Ascending aorta (tissue), 2 donors: ENCODE results near the gene HDHD3. TPM values are rescaled to one million over a fixed set of nuclear protein-coding genes. Genes with fewer than 3 reads are reported as not detected.

ENCODE experiments used
- DNase-seq, 2 donors: peaks; one replicate each; pipeline ENCODE4 v3.0.0-alpha.2; 2019; ENCODE audit warnings: low spot score in 2 of 2
- H3K27ac ChIP-seq, 2 donors: fragments of 200-600 bp; sonication (generic); one replicate each; pipeline ENCODE4 v1.5.1; 2016 to 2017; ENCODE audit warnings: mild to moderate bottlenecking in 1 of 2
- H3K27me3 ChIP-seq: fragments of 200-600 bp; sonication (generic); one replicate; pipeline ENCODE4 v1.5.1; 2017
- H3K36me3 ChIP-seq, 2 donors: fragments of 200-600 bp; sonication (generic); one replicate each; pipeline ENCODE4 v1.5.1; 2016
- H3K4me1 ChIP-seq, 2 donors: fragments of 200-600 bp; sonication (generic); one replicate each; pipeline ENCODE4 v1.5.1; 2016 to 2017; ENCODE audit warnings: mild to moderate bottlenecking in 1 of 2
- H3K4me3 ChIP-seq, 2 donors: fragments of 200-600 bp; sonication (generic); one replicate each; pipeline ENCODE4 v1.5.1; 2016 to 2017; ENCODE audit warnings: mild to moderate bottlenecking in 1 of 2
- H3K9me3 ChIP-seq, 2 donors: fragments of 200-600 bp; sonication (generic); one replicate each; pipeline ENCODE4 v1.5.1; 2016
- CTCF ChIP-seq, 3 experiments: fragments of 200-600 bp in 2 of 3; fragments of 450-650 bp in 1 of 3; sonication (generic) in 2 of 3; IDR thresholded peaks; one replicate each; pipeline ENCODE4 v1.5.1; 2016 to 2019; ENCODE audit warnings: antibody characterized with exemption in 3 of 3, mild to moderate bottlenecking in 1 of 3, moderate library complexity in 1 of 3
- intact Hi-C: fragments of 100-400 bp; cut with DNase I; formaldehyde crosslinking; loops from one replicate; pipeline ENCODE4 v1.15.1; 2023
- total RNA-seq: library from RNA; depleted of rRNA; stranded (reverse); fragments of >200 nt; gene quantifications from one replicate; pipeline ENCODE4 v1.1.0, GENCODE V29; 2016

Gene HDHD3
- total RNA-seq, 1 donor from 2014 or later: 16.5 TPM

GRCh38 chr9:113401027-113401792 lies 24.4 kb upstream of the HDHD3 start, which contains the start of gene ALAD:
Gene ALAD, minus strand, starts transcription at chr9:113401284. Its CDS starts 7,725 bp downstream, at chr9:113393559.
- intact Hi-C loops: loop anchor here (1.0 to 5.0 kb wide), 6 partner anchors 9 to 257 kb away; partner anchors contain the start of genes C9orf43, CDC26, FKBP15 and HDHD3
- Histone ChIP-seq H3K36me3 (no peaks in the 10 kb centered on the region), H3K27ac (peak within 1 kb of the TSS; percentile 45 to 46)

GRCh38 chr9:113399646-113400200 lies 22.9 kb upstream of the HDHD3 start:
- no peaks in the 10 kb centered on the region for H3K36me3 ChIP-seq
- H3K27ac ChIP-seq: no peak overlapping the region
- no peak for TF ChIP-seq CTCF (IDR thresholded peaks at IDR 0.05)
- no peaks in the 10 kb centered on the region for H3K9me3 ChIP-seq
- DNase-seq: no peak
- peak overlapping the region; percentile 55 to 94 for H3K4me3 ChIP-seq
- no peaks in the 10 kb centered on the region for H3K27me3 ChIP-seq
- H3K4me1 ChIP-seq: peaks cover 0 to 10% of the 10 kb centered on the region in 2 donors
- intact Hi-C loops: loop anchor here (2.0 to 5.0 kb wide), 3 partner anchors 23 to 193 kb away; partner anchors contain the start of genes FKBP15, HDHD3 and SLC31A1

More at GRCh38 chr9:113401027-113401792, 24.4 kb upstream of the HDHD3 start, which contains the start of gene ALAD:
- H3K4me3 ChIP-seq: peak within 1 kb of the TSS; percentile 55 to 94
- peak; percentile 96 for TF ChIP-seq CTCF (IDR thresholded peaks at IDR 0.05)
- H3K27me3 ChIP-seq: no peaks in the 10 kb centered on the region
- peak; percentile 95 to 100 for DNase-seq
- no peaks in the 10 kb centered on the region for H3K9me3 ChIP-seq
- H3K4me1 ChIP-seq: peaks cover 0 to 10% of the 10 kb centered on the region in 2 donors

GRCh38 chr9:113398796-113399195 lies 22.0 kb upstream of the HDHD3 start:
- Histone ChIP-seq H3K4me1 (peaks cover 0 to 10% of the 10 kb centered on the region in 2 donors), H3K27me3 (no peaks in the 10 kb centered on the region), H3K9me3 (no peaks in the 10 kb centered on the region), H3K27ac (no peak overlapping the region), H3K36me3 (no peaks in the 10 kb centered on the region), H3K4me3 (no peak overlapping the region)
- intact Hi-C loops: no loop called here
- DNase-seq: no peak
- TF ChIP-seq CTCF (IDR thresholded peaks at IDR 0.05): no peak

GRCh38 chr9:113397203-113397631 lies 20.4 kb upstream of the HDHD3 start:
- Histone ChIP-seq H3K27ac (no peak overlapping the region), H3K36me3 (peaks cover 7 to 8% of the 10 kb centered on the region in 2 donors), H3K4me3 (no peak overlapping the region), H3K9me3 (no peaks in the 10 kb centered on the region), H3K27me3 (no peaks in the 10 kb centered on the region), H3K4me1 (peaks cover 0 to 10% of the 10 kb centered on the region in 2 donors)
- no peak for DNase-seq
- intact Hi-C loops: no loop called here
- no peak for TF ChIP-seq CTCF (IDR thresholded peaks at IDR 0.05)

- Histone ChIP-seq H3K36me3 (peaks cover 27% of the 10 kb centered on the region in 2 donors), H3K27ac (no peak overlapping the region), H3K9me3 (no peaks in the 10 kb centered on the region), H3K4me1 (peaks cover 0 to 6% of the 10 kb centered on the region in 2 donors), H3K4me3 (no peak overlapping the region), H3K27me3 (no peaks in the 10 kb centered on the region)
- no peak for DNase-seq
- intact Hi-C loops: no loop called here
- no peak for TF ChIP-seq CTCF (IDR thresholded peaks at IDR 0.05)
These were observed 18.4 kb upstream of the HDHD3 start for GRCh38 chr9:113395000-113395861.
